Stimulated activated CD8-positive, alpha-beta memory T cell treated with anti-CD3 and anti-CD28 coated beads, Interleukin-7, amount 100 ng/mL, for 24 hours (primary cell): ENCODE results near the gene MSL2.
"Not testable (repeated sequence)": the region's sequence is repeated elsewhere in the genome, so short reads cannot be mapped to it uniquely, and the experiment has no call there.

Experiments used
- DNase-seq: peaks from one replicate; pipeline ENCODE4 v3.0.0-alpha.2; 2020; ENCODE audit warnings: low read depth

MSL2 gene

GRCh38 chr3:136193278-136194054 lies 2.7 kb downstream of the MSL2 start:
- DNase-seq = no peak

- DNase-seq = no peak
Measured at GRCh38 chr3:136192831-136193230, 3.3 kb downstream of the MSL2 start.

GRCh38 chr3:136192195-136192594 lies 3.9 kb downstream of the MSL2 start:
- not testable (repeated sequence) for DNase-seq

GRCh38 chr3:136189859-136190617 lies 6.1 kb downstream of the MSL2 start:
- DNase-seq = no peak

GRCh38 chr3:136189043-136189442 lies 7.1 kb downstream of the MSL2 start:
- DNase-seq = no peak

GRCh38 chr3:136187868-136188267 lies 8.3 kb downstream of the MSL2 start:
- DNase-seq = no peak

- no peak for DNase-seq
Measured at GRCh38 chr3:136186846-136187245, 9.3 kb downstream of the MSL2 start.

GRCh38 chr3:136186344-136186743 lies 9.8 kb downstream of the MSL2 start:
- DNase-seq = no peak

GRCh38 chr3:136184703-136185102 lies 11.4 kb downstream of the MSL2 start:
- no peak for DNase-seq

GRCh38 chr3:136181741-136182140 lies 14.4 kb downstream of the MSL2 start:
- no peak for DNase-seq

GRCh38 chr3:136177876-136178275 lies 18.3 kb downstream of the MSL2 start:
- DNase-seq = no peak

- DNase-seq = no peak
Measured at GRCh38 chr3:136173939-136174490, 22.1 kb downstream of the MSL2 start.

- DNase-seq = no peak
Measured at GRCh38 chr3:136171097-136171542, 25.0 kb downstream of the MSL2 start.

GRCh38 chr3:136168236-136168635 lies 27.9 kb downstream of the MSL2 start:
- DNase-seq = not testable (repeated sequence)

GRCh38 chr3:136166507-136166906 lies 29.6 kb downstream of the MSL2 start:
- DNase-seq = no peak

- not testable (repeated sequence) for DNase-seq
Measured at GRCh38 chr3:136163607-136164006, 32.5 kb downstream of the MSL2 start.

- no peak for DNase-seq
Measured at GRCh38 chr3:136162322-136162721, 33.8 kb downstream of the MSL2 start.

GRCh38 chr3:136161516-136161915 lies 34.6 kb downstream of the MSL2 start:
- DNase-seq = no peak

- no peak for DNase-seq
Measured at GRCh38 chr3:136152963-136153362, 43.2 kb downstream of the MSL2 start.

- no peak for DNase-seq
Measured at GRCh38 chr3:136152176-136152843, 43.8 kb downstream of the MSL2 start.

- no peak for DNase-seq
Measured at GRCh38 chr3:136151219-136151618, 44.9 kb downstream of the MSL2 start.

GRCh38 chr3:136149667-136150066 lies 46.5 kb downstream of the MSL2 start:
- no peak for DNase-seq
